Hepatocyte (in vitro differentiated cells): Measurements from ENCODE around the gene ARHGAP26. TPM values are rescaled to one million over a fixed set of nuclear protein-coding genes. Genes with fewer than 3 reads are reported as not detected.
"Not testable (repeated sequence)": the region's sequence is repeated elsewhere in the genome, so short reads cannot be mapped to it uniquely, and the experiment has no call there.

ENCODE experiments used
- DNase-seq: peaks from one replicate; pipeline ENCODE4 v3.0.0-alpha.2; 2016; ENCODE audit warnings: low spot score
- H2AFZ ChIP-seq: fragments of 200-600 bp; sonication (generic); 2 replicates; pipeline ENCODE4 v1.6.0; 2016; ENCODE audit warnings: antibody characterized with exemption, mild to moderate bottlenecking
- H3K27ac ChIP-seq: fragments of 200-600 bp; sonication (generic); 2 replicates; pipeline ENCODE4 v1.5.1; 2016; ENCODE audit warnings: mild to moderate bottlenecking
- H3K27me3 ChIP-seq: fragments of 200-600 bp; sonication (generic); 2 replicates; pipeline ENCODE4 v1.6.1; 2016
- H3K36me3 ChIP-seq: fragments of 200-600 bp; sonication (generic); replicated peaks from 2 replicates; pipeline ENCODE4 v1.5.1; 2016; ENCODE audit warnings: low read depth; ENCODE audit not compliant: insufficient read depth
- H3K4me1 ChIP-seq: fragments of 200-600 bp; sonication (generic); 2 replicates; pipeline ENCODE4 v1.5.1; 2016; ENCODE audit warnings: mild to moderate bottlenecking, moderate library complexity; ENCODE audit not compliant: insufficient read depth
- H3K4me2 ChIP-seq: fragments of 200-600 bp; sonication (generic); 2 replicates; pipeline ENCODE4 v1.6.0; 2016
- H3K4me3 ChIP-seq: fragments of 200-600 bp; sonication (generic); 2 replicates; pipeline ENCODE4 v1.5.1; 2016; ENCODE audit warnings: mild to moderate bottlenecking
- H3K79me2 ChIP-seq: fragments of 200-600 bp; sonication (generic); 2 replicates; pipeline ENCODE4 v1.6.0; 2017; ENCODE audit warnings: mild to moderate bottlenecking
- H3K9me2 ChIP-seq: fragments of 200-600 bp; sonication (generic); replicated peaks from 2 replicates; pipeline ENCODE4 v1.6.0; 2017; ENCODE audit warnings: mild to moderate bottlenecking; ENCODE audit not compliant: insufficient read depth
- H3K9me3 ChIP-seq: fragments of 200-600 bp; sonication (generic); 2 replicates; pipeline ENCODE4 v1.5.1; 2016; ENCODE audit warnings: low read depth, mild to moderate bottlenecking
- H4K20me1 ChIP-seq: fragments of 200-600 bp; sonication (generic); 2 replicates; pipeline ENCODE4 v1.6.0; 2016; ENCODE audit warnings: mild to moderate bottlenecking; ENCODE audit not compliant: insufficient read depth, poor library complexity, severe bottlenecking
- EZH2 ChIP-seq: fragments of 200-600 bp; sonication (generic); IDR thresholded peaks from 2 replicates; pipeline ENCODE4 v1.6.1; 2016; ENCODE audit warnings: antibody characterized with exemption, mild to moderate bottlenecking, borderline replicate concordance
- EZH2phosphoT487 ChIP-seq: fragments of 200-600 bp; sonication (generic); IDR thresholded peaks from one replicate; pipeline ENCODE4 v1.6.1; 2018; ENCODE audit warnings: antibody characterized with exemption, mild to moderate bottlenecking, low read depth, moderate library complexity; ENCODE audit not compliant: unreplicated experiment, severe bottlenecking
- WGBS: methylation state at CpG from one replicate; pipeline ENCODE4 v1.1.6; 2016; ENCODE audit warnings: low lambda C conversion rate; ENCODE audit errors: missing lambda C conversion rate; 5-methylcytosine and 5-hydroxymethylcytosine counted together
- polyA plus RNA-seq: library from polyadenylated mRNA; unstranded; fragments of >200 nt; fragmentation: Nextera tagmentation; extraction: Ambion mirVana; gene quantifications from 2 replicates; pipeline ENCODE4 v1.2.1, GENCODE V29; 2016
- total RNA-seq: library from RNA; depleted of rRNA; stranded (reverse); fragments of >200 nt; gene quantifications from 2 replicates; pipeline ENCODE4 v1.2.3, GENCODE V29; 2014
- TF ChIP-seq, protein P1 (sequence below): fragments of 200-600 bp; sonication (generic); IDR thresholded peaks from 2 replicates; pipeline ENCODE4 v1.5.1; 2016; ENCODE audit warnings: antibody characterized with exemption, mild to moderate bottlenecking; ENCODE audit not compliant: poor library complexity

Gene ARHGAP26
- total and polyA plus RNA-seq, 2 experiments from 2014 or later: 16.5 to 19.8 TPM

DNA sequence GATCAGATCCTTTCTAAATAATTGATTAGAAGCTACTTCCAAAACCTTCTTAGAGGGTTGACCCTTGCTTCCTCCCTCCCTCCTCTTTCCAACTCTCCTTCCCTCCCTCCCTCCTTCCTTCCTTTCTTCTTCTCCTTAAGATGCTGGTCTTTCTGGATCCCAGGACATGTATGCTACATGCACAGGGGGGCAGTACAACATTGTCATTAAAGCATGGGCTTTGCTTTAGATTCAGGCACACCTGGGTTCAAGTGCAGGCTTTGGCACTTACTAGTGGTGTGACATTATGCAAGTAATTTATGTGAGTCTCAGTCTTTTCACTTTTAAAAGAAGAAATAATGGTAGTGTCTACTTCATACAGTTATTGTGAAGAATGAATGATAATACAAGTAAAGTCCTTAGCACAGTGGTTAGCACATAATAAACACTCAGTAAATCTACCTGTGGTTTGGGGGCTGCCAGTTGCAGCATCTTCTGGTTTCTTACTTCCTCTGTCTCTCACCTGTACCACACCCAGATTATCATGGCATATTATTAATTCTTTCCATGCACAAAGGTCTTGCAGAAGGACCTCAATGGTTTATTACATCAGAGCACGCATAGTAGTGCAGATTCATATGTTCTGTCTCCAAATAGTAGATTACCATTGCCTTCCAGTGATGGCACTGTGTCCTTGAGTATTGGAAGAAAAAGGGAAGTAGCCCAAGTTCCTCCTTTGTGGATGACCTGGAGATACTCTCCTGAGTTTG lies 154.1 kb downstream of the ARHGAP26 start:
- H3K9me2 ChIP-seq: no peaks in the 10 kb centered on the region
- H3K36me3 ChIP-seq: no peaks in the 10 kb centered on the region
- no peak overlapping the region for H2AFZ ChIP-seq
- H3K4me2 ChIP-seq: no peak overlapping the region
- H3K4me1 ChIP-seq: no peaks in the 10 kb centered on the region
- no peak overlapping the region for H3K4me3 ChIP-seq
- no peaks in the 10 kb centered on the region for H3K79me2 ChIP-seq
- no peaks in the 10 kb centered on the region for H4K20me1 ChIP-seq
- no peaks in the 10 kb centered on the region for H3K27me3 ChIP-seq
- no peaks in the 10 kb centered on the region for H3K9me3 ChIP-seq
- TF ChIP-seq EZH2phosphoT487 (no peak), EZH2 (no peak)
- TF ChIP-seq, protein P1, sequence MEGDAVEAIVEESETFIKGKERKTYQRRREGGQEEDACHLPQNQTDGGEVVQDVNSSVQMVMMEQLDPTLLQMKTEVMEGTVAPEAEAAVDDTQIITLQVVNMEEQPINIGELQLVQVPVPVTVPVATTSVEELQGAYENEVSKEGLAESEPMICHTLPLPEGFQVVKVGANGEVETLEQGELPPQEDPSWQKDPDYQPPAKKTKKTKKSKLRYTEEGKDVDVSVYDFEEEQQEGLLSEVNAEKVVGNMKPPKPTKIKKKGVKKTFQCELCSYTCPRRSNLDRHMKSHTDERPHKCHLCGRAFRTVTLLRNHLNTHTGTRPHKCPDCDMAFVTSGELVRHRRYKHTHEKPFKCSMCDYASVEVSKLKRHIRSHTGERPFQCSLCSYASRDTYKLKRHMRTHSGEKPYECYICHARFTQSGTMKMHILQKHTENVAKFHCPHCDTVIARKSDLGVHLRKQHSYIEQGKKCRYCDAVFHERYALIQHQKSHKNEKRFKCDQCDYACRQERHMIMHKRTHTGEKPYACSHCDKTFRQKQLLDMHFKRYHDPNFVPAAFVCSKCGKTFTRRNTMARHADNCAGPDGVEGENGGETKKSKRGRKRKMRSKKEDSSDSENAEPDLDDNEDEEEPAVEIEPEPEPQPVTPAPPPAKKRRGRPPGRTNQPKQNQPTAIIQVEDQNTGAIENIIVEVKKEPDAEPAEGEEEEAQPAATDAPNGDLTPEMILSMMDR: peak; percentile 40
- H3K27ac ChIP-seq: no peak overlapping the region
- 96% methylated on average over 1 of the region's 1 CpG for WGBS
- DNase-seq: no peak

DNA sequence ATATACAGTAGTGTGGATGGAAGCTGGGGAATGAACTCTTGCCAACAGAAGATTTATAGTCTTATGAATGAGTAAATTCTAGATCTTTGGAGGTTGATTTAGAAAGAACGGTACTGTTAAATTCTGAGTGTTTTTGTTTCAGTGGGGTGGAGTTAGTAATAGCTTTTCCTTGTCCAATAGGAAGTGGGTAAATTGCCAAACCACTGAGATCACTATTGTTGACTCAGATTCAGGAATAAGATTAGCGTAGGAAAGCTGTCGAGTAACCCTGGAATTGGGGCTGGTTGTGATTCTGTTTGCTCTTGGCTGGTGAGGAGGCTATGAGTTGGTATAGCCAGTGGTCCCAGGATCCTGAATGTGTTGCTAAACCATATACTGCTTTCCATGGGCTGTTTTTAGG lies 155.6 kb downstream of the ARHGAP26 start:
- Histone ChIP-seq H3K27ac (no peak overlapping the region), H4K20me1 (no peaks in the 10 kb centered on the region), H3K27me3 (no peaks in the 10 kb centered on the region), H3K4me3 (no peak overlapping the region), H3K79me2 (no peaks in the 10 kb centered on the region), H3K36me3 (no peaks in the 10 kb centered on the region), H3K4me2 (no peak overlapping the region), H2AFZ (no peak overlapping the region), H3K9me3 (no peaks in the 10 kb centered on the region), H3K4me1 (no peaks in the 10 kb centered on the region), H3K9me2 (no peaks in the 10 kb centered on the region)
- no peak for DNase-seq
- 65% methylated on average over 3 of the region's 3 CpGs for WGBS
- no peak for TF ChIP-seq EZH2
- no peak for TF ChIP-seq EZH2phosphoT487
- TF ChIP-seq, protein P1: no peak

DNA sequence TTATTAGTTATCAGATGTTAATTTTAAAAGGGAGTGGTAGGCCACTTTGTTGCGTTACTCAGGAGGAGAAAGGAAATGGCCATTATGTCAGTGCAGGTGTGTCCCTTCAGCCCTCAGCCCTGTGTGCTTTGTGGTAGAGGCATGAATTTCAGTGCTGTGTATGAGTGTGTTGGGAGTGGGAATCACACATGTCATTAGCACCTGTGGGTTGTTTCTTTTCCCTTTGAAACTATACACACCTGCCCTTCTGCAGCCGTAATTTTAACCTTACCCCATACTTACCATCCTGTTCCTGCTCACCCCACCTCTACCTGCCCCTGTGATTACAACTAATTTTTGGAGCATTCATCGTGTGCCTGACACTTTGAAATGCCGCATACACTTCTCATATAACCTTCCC lies 156.4 kb downstream of the ARHGAP26 start:
- no peaks in the 10 kb centered on the region for H3K36me3 ChIP-seq
- H3K4me1 ChIP-seq: no peaks in the 10 kb centered on the region
- TF ChIP-seq EZH2 (no peak), EZH2phosphoT487 (no peak)
- TF ChIP-seq, protein P1: no peak
- H3K9me3 ChIP-seq: no peaks in the 10 kb centered on the region
- H3K4me3 ChIP-seq: no peak overlapping the region
- no peak overlapping the region for H3K4me2 ChIP-seq
- no peak for DNase-seq
- H2AFZ ChIP-seq: no peak overlapping the region
- no peaks in the 10 kb centered on the region for H3K9me2 ChIP-seq
- H3K27me3 ChIP-seq: no peaks in the 10 kb centered on the region
- no peak overlapping the region for H3K27ac ChIP-seq
- H3K79me2 ChIP-seq: no peaks in the 10 kb centered on the region
- no peaks in the 10 kb centered on the region for H4K20me1 ChIP-seq
- WGBS: 87% methylated on average over 4 of the region's 4 CpGs

DNA sequence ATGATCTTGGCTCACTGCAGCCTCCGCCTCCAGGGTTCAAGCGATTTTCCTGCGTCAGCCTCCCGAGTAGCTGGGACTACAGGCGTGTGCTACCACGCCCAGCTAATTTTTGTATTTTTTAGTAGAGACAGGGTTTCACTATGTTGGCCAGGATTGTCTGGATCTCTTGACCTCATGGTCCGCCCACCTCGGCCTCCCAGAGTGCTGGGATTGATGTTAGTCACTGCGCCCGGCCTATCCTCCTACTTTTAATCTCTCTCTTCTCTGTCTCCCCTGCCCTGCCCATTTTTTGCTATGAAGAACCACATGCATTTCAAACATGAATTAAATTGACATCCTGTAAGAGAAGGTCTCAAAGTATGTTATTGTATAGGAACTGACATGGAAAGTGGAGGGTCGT lies 158.8 kb downstream of the ARHGAP26 start:
- not testable (repeated sequence) for H4K20me1 ChIP-seq, H3K36me3 ChIP-seq, H3K27me3 ChIP-seq, H3K4me2 ChIP-seq, H2AFZ ChIP-seq, H3K9me2 ChIP-seq, H3K27ac ChIP-seq, H3K4me3 ChIP-seq, DNase-seq, H3K9me3 ChIP-seq, H3K4me1 ChIP-seq, H3K79me2 ChIP-seq
- WGBS: 96% methylated on average over 11 of the region's 11 CpGs
